Nephron progenitor cell (in vitro differentiated cells): ENCODE results near the gene ACP4.

Experiments
- DNase-seq: peaks from one replicate; pipeline ENCODE4 v3.0.0; 2021
- H3K27ac Mint-ChIP-seq: 2 replicates; pipeline ENCODE4 v1.8.0; 2021; ENCODE audit warnings: mild to moderate bottlenecking, moderate library complexity, mixed read lengths
- H3K27me3 Mint-ChIP-seq: 2 replicates; pipeline ENCODE4 v1.8.0; 2021; ENCODE audit warnings: mild to moderate bottlenecking, low read depth, mixed read lengths; ENCODE audit not compliant: poor library complexity
- H3K36me3 Mint-ChIP-seq: 2 replicates; pipeline ENCODE4 v1.8.0; 2021; ENCODE audit warnings: low read depth, mixed read lengths
- H3K4me1 Mint-ChIP-seq: 2 replicates; pipeline ENCODE4 v1.8.0; 2021; ENCODE audit warnings: mixed read lengths
- H3K4me3 Mint-ChIP-seq: 2 replicates; pipeline ENCODE4 v1.8.0; 2021; ENCODE audit warnings: mild to moderate bottlenecking, moderate library complexity, mixed read lengths
- H3K9me3 Mint-ChIP-seq: 2 replicates; pipeline ENCODE4 v1.8.0; 2021; ENCODE audit warnings: mild to moderate bottlenecking, moderate library complexity, mixed read lengths
- TF ChIP-seq, protein P1 (sequence below): fragments of 200-600 bp; sonication (generic); IDR thresholded peaks from 2 replicates; pipeline ENCODE4 v1.5.0; 2021; ENCODE audit warnings: antibody characterized with exemption

The ACP4 gene

DNA sequence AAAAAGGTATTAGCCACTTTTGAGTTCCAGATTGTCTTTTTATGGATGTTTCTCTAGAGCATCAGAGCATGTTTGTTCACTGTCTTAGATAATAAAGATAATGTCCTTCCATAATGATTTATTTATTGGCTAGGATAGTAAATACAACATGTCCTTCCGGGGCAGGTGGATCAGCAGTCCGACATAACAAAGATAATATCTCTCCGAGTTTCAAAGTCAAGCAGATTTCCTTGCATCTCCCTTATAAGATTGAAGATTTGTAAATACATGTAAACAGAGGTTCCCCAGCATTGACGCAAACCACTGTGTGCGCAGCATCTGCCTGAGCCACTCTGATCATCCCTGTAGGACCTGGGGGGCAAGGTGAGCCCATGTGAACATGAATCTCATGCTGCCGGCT lies 51.9 kb downstream of the ACP4 start:
- Mint-ChIP-seq H3K27me3 (peaks cover 94% of the 10 kb centered on the region), H3K27ac (no peak overlapping the region), H3K36me3 (no peaks in the 10 kb centered on the region), H3K9me3 (peaks cover 37% of the 10 kb centered on the region), H3K4me3 (no peak overlapping the region), H3K4me1 (peaks cover 4% of the 10 kb centered on the region)
- TF ChIP-seq, protein P1, sequence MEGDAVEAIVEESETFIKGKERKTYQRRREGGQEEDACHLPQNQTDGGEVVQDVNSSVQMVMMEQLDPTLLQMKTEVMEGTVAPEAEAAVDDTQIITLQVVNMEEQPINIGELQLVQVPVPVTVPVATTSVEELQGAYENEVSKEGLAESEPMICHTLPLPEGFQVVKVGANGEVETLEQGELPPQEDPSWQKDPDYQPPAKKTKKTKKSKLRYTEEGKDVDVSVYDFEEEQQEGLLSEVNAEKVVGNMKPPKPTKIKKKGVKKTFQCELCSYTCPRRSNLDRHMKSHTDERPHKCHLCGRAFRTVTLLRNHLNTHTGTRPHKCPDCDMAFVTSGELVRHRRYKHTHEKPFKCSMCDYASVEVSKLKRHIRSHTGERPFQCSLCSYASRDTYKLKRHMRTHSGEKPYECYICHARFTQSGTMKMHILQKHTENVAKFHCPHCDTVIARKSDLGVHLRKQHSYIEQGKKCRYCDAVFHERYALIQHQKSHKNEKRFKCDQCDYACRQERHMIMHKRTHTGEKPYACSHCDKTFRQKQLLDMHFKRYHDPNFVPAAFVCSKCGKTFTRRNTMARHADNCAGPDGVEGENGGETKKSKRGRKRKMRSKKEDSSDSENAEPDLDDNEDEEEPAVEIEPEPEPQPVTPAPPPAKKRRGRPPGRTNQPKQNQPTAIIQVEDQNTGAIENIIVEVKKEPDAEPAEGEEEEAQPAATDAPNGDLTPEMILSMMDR: no peak
- DNase-seq: no peak

DNA sequence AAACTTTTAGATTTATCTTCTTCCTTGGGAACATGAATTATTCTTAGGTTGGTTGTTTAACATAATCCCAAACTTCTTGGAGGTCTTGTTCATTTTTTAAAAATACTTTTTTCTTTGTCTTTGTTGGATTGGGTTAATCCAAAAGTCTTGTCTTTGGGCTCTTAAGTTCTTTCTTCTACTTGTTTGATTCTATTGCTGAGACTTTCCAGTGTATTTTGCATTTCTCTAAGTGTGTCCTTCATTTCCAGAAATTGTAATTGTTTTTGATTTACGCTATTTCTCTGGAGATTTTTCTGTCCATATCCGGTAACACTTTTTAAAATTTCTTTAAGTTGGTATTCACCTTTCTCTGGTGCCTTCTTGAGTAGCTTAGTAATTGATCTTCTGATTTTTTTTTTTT lies 53.0 kb downstream of the ACP4 start:
- Mint-ChIP-seq H3K4me3 (no peak overlapping the region), H3K36me3 (no peaks in the 10 kb centered on the region), H3K9me3 (peaks cover 37% of the 10 kb centered on the region), H3K27ac (no peak overlapping the region), H3K27me3 (peaks cover 85% of the 10 kb centered on the region), H3K4me1 (no peaks in the 10 kb centered on the region)
- TF ChIP-seq, protein P1: no peak
- DNase-seq: no peak

DNA sequence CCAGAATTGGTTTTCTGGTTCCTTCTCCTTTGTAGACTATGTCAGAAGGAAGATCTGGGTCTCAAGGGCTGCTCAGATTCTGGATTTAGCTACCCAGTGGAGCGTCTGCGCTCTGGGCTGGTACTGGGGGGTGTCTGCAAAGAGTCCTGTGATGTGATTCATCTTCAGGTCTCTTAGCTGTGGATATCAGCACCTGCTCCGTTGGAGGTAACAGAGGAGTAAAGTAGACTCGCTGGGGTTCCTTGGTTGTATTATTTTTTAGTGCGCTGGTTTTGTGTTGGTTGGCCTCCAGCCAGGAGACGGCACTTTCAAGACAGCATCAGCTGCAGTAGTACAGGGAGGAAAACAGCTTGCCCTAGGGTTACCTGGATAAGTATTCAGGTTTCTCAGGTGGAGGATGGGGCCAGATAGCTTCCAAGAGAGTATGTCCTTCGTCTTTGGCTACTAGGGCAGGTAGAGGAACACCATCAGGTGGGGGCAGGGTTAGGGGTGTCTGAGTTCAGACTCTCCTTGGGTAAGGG lies 53.5 kb downstream of the ACP4 start:
- Mint-ChIP-seq H3K4me1 (no peaks in the 10 kb centered on the region), H3K36me3 (no peaks in the 10 kb centered on the region), H3K9me3 (peaks cover 37% of the 10 kb centered on the region), H3K27ac (no peak overlapping the region), H3K27me3 (peaks cover 87% of the 10 kb centered on the region), H3K4me3 (no peak overlapping the region)
- TF ChIP-seq, protein P1: no peak
- DNase-seq: no peak

DNA sequence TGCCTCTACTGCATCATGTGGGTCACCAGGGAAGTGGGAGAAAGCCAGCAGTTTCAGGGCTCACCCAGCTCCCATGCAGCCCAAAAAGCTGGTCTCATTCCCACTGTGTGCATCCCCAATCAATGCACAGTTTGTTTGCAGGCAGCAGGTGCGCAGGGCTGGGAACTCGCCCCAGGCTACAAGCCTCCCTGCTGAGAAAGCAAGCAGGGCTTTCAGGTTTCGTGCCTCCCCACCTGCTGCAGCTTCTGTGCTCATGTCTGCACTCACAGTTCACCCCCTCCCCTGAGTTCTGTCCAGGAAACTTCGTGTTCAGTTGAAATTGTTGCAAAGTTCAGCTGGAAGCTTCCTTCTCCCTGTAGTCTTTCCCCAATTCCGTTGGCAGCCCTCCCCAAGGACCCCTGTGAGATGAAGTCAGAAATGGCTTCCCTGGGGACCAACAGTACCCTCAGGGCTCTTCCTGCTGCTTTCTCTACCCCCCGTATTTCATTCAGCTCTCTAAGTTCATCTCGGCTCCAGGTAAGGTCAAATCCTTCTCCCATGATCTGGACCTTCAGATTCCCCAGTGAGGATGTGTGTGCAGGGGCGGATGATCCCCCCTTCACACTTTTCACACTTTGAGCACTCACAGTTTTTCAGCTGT lies 54.2 kb downstream of the ACP4 start:
- peaks cover 37% of the 10 kb centered on the region for H3K9me3 Mint-ChIP-seq
- no peak for DNase-seq
- H3K27me3 Mint-ChIP-seq: peaks cover 88% of the 10 kb centered on the region
- no peak overlapping the region for H3K4me3 Mint-ChIP-seq
- H3K36me3 Mint-ChIP-seq: no peaks in the 10 kb centered on the region
- H3K27ac Mint-ChIP-seq: no peak overlapping the region
- TF ChIP-seq, protein P1: no peak
- no peaks in the 10 kb centered on the region for H3K4me1 Mint-ChIP-seq
